Epithelial cell of proximal tubule (primary cell): ENCODE measurements around the gene SLC39A11. TPM values are rescaled to one million over a fixed set of nuclear protein-coding genes. Genes with fewer than 3 reads are reported as not detected.
"Not testable (repeated sequence)": the region's sequence is repeated elsewhere in the genome, so short reads cannot be mapped to it uniquely, and the experiment has no call there.

Experiments
- DNase-seq: peaks from one replicate; pipeline ENCODE4 v3.0.0-alpha.2; 2011; ENCODE audit warnings: low read depth
- H3K4me3 ChIP-seq: 2 replicates; pipeline ENCODE4 v1.5.1; 2011; ENCODE audit warnings: low read depth, mild to moderate bottlenecking, low read length
- CTCF ChIP-seq: conservative IDR thresholded peaks from 2 replicates; pipeline ENCODE4 v1.5.1; 2012; ENCODE audit warnings: low read depth, mild to moderate bottlenecking, low read length
- total RNA-seq: library from RNA; depleted of rRNA; stranded (reverse); fragments of >200 nt; gene quantifications from 2 replicates; pipeline ENCODE4 v1.2.3, GENCODE V29; 2015

The SLC39A11 gene
- total RNA-seq, 1 donor from 2014 or later: 12.6 TPM

GRCh38 chr17:72997559-72997958 is 94.9 kb downstream of the SLC39A11 start:
- no peak overlapping the region for H3K4me3 ChIP-seq
- no peak for DNase-seq
- TF ChIP-seq CTCF: no peak

- no peak overlapping the region for H3K4me3 ChIP-seq
- no peak for DNase-seq
- TF ChIP-seq CTCF: no peak
Observed at GRCh38 chr17:72996791-72997190, 95.7 kb downstream of the SLC39A11 start.

GRCh38 chr17:72995008-72995656 is 97.4 kb downstream of the SLC39A11 start:
- no peak for DNase-seq
- no peak for TF ChIP-seq CTCF
- H3K4me3 ChIP-seq: no peak overlapping the region

GRCh38 chr17:72992783-72993467 is 99.6 kb downstream of the SLC39A11 start:
- not testable (repeated sequence) for H3K4me3 ChIP-seq, DNase-seq

GRCh38 chr17:72991651-72992050 is 100.8 kb downstream of the SLC39A11 start:
- DNase-seq: no peak
- TF ChIP-seq CTCF: no peak
- H3K4me3 ChIP-seq: no peak overlapping the region

GRCh38 chr17:72989074-72989610 is 103.3 kb downstream of the SLC39A11 start:
- no peak for TF ChIP-seq CTCF

GRCh38 chr17:72988451-72988850 is 104.0 kb downstream of the SLC39A11 start:
- TF ChIP-seq CTCF: no peak
- H3K4me3 ChIP-seq: no peak overlapping the region
- no peak for DNase-seq

More at GRCh38 chr17:72989074-72989610, 103.3 kb downstream of the SLC39A11 start:
- no peak overlapping the region for H3K4me3 ChIP-seq
- no peak for DNase-seq
